Stimulated activated CD8-positive, alpha-beta memory T cell treated with anti-CD3 and anti-CD28 coated beads, Interleukin-15, amount 100 ng/mL, for 48 hours (primary cell): ENCODE data around the gene ATP1A4.
A peak's percentile ranks its signal among the peaks of the same experiment; 100 is the strongest.

ENCODE experiments used
- DNase-seq, 2 donors: peaks; one replicate each; pipeline ENCODE4 v3.0.0-alpha.2; 2020; ENCODE audit warnings: low read depth in 2 of 2

ATP1A4 gene

DNA sequence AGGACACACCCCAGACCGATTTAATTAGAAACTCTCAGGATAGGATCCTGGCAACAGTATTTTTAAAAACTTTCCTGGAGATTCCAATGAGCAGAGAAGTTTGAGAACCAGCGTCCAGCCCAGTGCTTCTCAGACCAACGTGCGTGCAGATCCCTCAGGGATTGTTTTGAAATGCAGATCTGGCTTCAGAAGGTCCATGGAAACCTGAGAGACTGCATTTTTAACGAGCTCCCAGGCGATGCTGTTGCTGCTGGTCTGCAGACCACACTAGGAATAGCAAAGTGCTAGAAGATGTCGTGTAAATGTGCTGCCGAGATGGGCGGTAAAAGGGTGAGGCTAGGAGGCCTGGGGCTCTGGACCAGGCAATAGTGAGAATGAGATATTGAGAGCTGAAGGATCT lies 20.6 kb downstream of the ATP1A4 start:
- no peak for DNase-seq

DNA sequence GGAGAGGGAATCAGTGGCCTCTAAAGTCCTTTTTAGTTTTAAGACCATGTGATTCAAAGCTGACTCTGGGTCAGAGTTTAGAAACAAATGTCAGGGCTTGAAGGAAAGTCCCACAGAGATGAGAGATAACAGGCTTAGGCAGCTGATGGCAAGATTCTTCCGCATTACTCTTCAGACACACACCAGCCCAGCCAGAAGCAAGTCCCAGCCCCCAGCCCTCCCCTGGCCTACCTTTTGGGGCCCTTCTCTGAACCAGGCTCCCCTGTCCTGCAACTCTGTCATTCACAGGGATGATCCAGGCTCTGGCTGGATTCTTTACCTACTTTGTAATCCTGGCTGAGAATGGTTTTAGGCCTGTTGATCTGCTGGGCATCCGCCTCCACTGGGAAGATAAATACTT lies 25.8 kb downstream of the ATP1A4 start:
- no peak for DNase-seq

DNA sequence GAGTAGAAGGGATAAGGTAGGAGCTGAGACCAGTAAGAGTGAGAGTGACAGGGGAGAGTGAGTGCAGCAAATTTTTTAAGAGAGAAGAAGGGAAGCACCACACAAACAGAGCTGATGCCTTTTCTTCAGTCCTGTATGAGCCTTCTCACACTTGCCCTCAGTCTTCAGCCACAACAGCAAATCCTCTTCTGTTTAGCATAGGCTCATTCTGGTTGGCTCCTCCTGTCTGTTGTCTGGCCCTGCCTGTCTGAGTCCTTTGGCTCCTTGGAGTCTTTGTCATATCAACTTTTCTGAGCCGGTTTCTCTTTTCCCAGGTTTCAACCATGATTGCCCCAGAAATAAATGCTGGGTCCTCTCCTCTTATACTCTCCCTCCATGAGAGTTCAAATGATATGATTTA lies 26.3 kb downstream of the ATP1A4 start:
- DNase-seq: no peak

DNA sequence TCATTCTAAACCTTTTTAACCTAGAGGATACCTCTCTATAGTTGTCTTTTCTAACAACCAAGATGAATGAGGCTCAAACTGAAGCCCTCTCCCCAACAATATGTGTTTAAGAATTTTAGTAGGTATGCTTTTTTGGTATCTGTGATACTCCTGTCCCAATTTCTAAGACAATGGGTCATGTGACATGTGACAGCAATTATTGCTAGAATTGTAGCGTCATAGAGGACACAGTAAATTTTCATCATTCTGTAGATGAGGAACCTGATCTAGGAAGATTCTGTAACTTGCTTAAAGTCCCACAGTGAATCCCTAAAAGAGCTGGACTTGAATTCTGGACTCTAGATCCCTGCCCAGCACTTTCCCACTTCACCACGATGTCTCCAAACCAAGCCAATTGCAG lies 27.3 kb downstream of the ATP1A4 start:
- no peak for DNase-seq

DNA sequence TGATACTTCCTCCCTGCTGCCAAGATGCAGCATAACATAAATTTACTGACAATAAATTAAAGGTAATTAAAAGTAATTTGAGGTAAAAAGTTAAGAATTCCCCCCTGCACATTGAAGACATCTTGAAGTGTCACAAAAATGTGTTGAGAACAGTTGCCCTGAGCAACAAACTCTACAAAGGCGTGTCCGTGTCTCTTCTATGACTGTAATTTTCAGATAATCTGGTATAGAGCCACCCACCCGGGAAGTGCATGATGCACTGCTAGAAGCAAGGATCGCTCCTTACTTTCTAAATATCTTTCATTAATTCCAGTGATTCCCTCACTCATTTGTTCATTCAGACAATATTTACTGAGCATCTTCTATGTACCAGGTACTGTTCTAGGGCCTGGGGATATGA lies 27.9 kb downstream of the ATP1A4 start:
- no peak for DNase-seq

- DNase-seq: no peak
Observed at GRCh38 chr1:160186246-160186645, 34.8 kb downstream of the ATP1A4 start.

- no peak for DNase-seq
Observed at GRCh38 chr1:160186729-160187128, 35.3 kb downstream of the ATP1A4 start.

DNA sequence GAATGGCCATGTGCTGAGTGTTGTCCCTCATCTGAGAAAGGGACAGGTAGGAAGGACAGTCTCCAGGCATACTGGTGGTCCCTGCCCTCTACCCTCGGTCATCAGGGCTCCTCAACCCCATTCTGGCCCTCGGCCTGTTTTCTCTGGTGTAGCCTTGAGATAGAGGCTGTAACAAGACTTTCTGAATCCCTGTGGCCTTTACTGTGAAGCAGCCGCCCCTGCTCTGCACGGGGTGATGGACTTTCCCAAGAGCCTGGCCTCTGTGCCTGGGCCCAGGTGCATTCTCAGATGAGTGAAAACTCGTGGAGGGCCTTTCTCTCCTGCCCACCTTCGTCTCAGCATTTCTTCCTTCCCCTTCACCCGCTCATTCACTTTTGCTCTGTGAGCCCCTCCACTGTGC lies 36.0 kb downstream of the ATP1A4 start:
- DNase-seq: no peak

DNA sequence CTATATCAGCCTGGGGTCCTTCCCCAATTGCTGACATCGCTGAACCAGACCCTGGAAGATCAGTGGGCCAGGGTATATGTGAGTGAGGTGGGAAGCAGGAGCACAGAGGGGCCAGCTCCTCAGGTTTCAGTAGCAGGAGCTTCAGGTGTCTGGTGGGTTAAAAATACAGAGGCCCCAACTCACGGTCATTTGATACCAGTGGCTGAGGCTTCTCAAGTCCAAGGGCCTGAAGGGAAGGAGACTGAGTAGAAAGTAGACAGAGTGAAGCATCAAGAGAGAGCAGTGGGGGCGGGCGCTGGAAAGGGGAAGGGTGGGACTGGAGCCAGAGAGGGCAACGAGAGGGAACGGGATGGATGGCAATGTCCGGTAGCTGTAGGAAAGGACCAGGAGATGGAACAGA lies 36.9 kb downstream of the ATP1A4 start:
- DNase-seq: no peak

GRCh38 chr1:160189649-160190625 lies 38.5 kb downstream of the ATP1A4 start, which contains the start of gene CASQ1:
CASQ1 (plus strand) TSS chr1:160190575; CDS start chr1:160190752, 177 bp downstream.
- no peak for DNase-seq

DNA sequence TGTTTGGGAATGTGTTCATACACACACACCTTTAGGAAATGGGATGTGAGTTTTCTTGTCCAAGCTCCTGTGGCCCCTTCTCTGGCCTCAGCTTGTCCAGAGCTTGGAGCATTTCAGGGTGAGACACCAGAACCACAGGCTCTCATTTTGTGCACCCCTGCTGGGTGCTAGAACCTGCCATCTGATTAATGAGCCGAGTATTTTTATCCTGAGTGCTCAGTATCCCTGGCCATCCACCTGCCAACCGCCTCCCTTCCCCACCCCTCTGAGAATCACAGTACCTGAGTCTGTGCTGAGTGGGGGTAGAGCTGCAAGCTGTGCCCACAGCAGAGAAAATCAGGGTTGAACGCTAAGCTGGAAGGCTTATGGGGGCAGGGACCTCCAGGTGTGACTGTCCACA lies 40.4 kb downstream of the ATP1A4 start:
- DNase-seq: no peak

DNA sequence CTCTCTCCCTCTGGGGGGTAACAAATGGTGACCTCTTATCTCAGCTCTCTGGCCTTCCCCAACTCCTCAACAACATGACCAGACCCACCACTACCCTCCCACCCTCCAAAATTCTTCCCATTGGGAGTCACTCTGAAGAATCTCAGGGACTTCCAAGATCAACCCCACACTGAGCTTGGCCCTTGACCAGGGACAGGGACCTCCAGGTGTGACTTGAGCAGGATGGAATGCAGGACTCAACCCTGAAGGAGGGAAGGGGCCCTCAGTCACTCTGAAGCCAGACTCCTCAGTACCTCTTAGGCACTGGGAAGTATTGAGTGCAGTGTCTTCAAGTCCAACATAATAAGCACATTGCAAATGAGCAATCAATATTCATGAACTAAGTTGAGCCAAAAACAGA lies 40.8 kb downstream of the ATP1A4 start:
- DNase-seq: no peak

- DNase-seq: peak; percentile 50 to 60
Observed at GRCh38 chr1:160193091-160193819, 41.9 kb downstream of the ATP1A4 start.

DNA sequence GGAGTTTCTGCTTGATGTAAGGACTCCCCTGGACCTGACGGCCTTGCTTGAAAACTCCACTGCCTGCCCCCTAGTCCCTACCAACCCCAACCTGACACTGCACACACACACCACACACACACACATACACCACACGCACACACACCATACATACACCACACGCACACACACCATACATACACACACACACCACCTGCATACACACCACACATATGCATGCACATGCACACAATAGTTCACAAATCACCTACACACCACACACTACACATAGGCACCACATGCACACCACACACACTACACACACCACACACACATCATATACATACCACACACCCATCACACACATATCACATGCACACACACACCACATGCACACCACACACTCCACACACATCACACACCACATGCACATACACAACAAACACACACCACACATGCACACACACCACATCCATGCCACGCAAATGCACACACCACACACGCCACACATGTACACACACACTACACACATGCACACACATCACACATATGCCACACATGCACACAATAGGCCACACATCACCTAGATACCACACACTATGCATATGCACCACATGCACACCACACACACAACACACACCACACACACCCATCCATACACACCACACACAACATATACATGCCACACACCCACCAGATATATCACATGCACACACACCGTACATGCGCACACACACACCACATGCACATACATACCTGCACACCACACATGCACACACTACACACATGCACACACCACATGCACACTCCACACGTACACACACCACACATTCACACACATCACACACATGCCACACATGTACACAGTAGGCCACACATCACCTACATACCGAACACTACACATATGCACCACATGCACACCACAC lies 42.7 kb downstream of the ATP1A4 start:
- no peak for DNase-seq

DNA sequence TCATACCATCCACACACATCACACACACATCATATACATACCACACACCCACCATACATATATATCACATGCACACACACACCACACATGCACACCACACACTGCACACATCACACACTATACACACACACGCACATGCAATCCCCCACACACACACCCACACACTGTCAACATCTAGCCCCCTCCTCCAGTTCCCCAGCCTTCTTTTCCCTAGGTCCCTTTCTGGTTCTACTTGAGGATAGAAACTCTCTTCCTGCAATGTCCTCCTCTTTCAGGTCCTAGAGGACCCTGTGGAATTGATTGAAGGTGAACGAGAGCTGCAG lies 43.3 kb downstream of the ATP1A4 start:
- DNase-seq: no peak

GRCh38 chr1:160196143-160196542 lies 44.7 kb downstream of the ATP1A4 start:
- no peak for DNase-seq

GRCh38 chr1:160197231-160197630 lies 45.8 kb downstream of the ATP1A4 start:
- no peak for DNase-seq

GRCh38 chr1:160200786-160201185 lies 49.4 kb downstream of the ATP1A4 start:
- DNase-seq: no peak

GRCh38 chr1:160204526-160205241 lies 53.3 kb downstream of the ATP1A4 start:
- no peak for DNase-seq

DNA sequence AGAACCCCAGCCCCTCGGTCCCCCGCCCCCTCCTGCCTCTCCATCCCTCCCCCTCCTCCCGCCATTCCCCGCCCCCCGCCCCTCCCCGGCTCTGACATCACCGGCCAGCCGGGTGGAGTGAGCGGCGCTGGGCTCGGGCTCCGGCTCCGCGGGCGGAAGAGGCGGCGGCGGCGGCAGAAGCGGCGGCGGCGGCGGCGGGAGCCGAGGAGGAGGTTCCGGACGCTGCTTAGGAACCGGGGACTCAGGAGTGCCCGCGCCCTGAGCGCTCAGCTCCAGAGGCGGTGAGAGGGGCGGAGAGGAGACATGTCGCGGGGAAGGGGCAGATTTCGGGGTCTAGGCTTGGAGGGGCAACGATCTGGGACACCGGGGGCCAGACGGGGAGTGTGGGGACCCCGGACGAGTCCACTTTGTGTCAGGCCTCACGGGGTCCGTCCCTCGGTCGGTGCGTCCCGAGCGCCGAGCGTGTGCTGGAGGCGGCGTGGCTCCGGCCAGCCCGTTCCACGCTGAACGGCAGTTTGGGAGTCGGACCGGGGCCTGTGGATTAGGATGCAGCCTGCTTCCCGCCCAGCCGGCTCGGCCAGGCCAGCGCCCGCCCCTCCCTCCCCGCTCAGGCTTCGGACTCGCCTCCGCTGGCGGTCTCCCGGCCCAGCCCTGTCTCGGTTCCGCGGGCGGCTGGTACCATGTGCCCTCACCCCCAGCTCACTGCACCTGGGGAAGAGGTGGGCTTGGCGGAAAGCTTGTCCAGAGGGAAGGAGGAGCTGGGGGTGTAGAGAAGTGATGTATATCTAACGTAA lies 54.0 kb downstream of the ATP1A4 start, which contains the start of gene PEA15:
Gene PEA15 (plus strand): TSS at position 143 of the 794 bp plus-strand sequence. CDS start 6,161 bp downstream, outside the sequence.
- DNase-seq: peak; percentile 51 to 63
